Fibroblast of mammary gland (primary cell): Measurements from ENCODE around the gene RASSF5.
A peak's percentile ranks its signal among the peaks of the same experiment; 100 is the strongest.

Experiments
- DNase-seq: peaks from one replicate; pipeline ENCODE4 v3.0.0-alpha.2; 2010; ENCODE audit warnings: low read depth
- H3K4me3 ChIP-seq: 2 replicates; pipeline ENCODE4 v1.5.1; 2011; ENCODE audit warnings: low read depth, mild to moderate bottlenecking, low read length, moderate library complexity; ENCODE audit not compliant: control insufficient read depth
- CTCF ChIP-seq: conservative IDR thresholded peaks from 2 replicates; pipeline ENCODE4 v1.5.1; 2011; ENCODE audit warnings: low read depth, low read length, inconsistent platforms; ENCODE audit not compliant: control insufficient read depth, insufficient read depth

The RASSF5 gene

GRCh38 chr1:206490771-206491405, 16.4 kb upstream of the RASSF5 start:
- no peak overlapping the region for H3K4me3 ChIP-seq
- DNase-seq, result peak; percentile 28
- no peak for TF ChIP-seq CTCF

- no peak overlapping the region for H3K4me3 ChIP-seq
- no peak for TF ChIP-seq CTCF
- no peak for DNase-seq
These were observed 15.7 kb upstream of the RASSF5 start for GRCh38 chr1:206491616-206492015.

DNA sequence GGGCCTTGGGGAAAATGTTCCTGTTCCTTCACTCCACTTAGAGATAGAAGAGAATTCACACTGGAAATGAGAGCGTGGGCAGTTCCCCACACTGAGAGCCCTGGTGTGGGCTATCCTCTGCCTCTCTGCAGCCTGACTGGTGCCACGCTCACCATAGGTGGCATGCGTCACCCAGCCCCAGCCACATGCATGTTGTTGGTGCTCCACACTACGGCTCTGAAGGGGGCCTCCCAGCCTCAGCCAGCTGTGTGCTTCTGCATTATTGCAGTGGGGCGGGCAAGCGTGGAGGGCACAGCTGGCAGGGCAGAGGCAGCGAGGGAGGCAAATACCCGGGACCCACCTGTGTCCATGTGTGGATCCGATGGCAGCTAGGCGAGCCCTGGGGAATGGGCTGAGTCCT, 14.7 kb upstream of the RASSF5 start:
- no peak overlapping the region for H3K4me3 ChIP-seq
- TF ChIP-seq CTCF, result no peak
- DNase-seq, result no peak

DNA sequence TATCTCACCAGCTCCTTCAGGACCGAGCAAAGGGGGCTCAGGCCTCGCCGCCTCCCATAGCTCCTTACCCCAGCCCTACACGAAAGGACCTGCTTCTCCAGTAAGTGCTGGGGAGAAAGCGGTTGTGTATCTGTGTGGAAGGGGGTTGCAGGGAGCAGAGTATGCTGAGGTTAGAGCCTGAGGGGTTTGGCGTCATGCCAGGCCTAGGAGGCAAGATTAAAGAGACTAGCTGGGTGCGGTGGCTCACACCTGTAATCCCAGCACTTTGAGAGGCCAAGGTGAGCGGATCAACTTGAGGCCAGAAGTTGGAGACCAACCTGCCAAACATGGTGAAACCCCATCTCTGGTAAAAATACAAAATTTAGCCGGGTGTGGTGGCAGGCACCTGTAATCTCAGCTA, 14.1 kb upstream of the RASSF5 start:
- TF ChIP-seq CTCF, result no peak
- DNase-seq, result no peak
- H3K4me3 ChIP-seq, result no peak overlapping the region

- TF ChIP-seq CTCF, result no peak
- no peak overlapping the region for H3K4me3 ChIP-seq
- no peak for DNase-seq
These were observed 12.3 kb upstream of the RASSF5 start for GRCh38 chr1:206495011-206495461.

DNA sequence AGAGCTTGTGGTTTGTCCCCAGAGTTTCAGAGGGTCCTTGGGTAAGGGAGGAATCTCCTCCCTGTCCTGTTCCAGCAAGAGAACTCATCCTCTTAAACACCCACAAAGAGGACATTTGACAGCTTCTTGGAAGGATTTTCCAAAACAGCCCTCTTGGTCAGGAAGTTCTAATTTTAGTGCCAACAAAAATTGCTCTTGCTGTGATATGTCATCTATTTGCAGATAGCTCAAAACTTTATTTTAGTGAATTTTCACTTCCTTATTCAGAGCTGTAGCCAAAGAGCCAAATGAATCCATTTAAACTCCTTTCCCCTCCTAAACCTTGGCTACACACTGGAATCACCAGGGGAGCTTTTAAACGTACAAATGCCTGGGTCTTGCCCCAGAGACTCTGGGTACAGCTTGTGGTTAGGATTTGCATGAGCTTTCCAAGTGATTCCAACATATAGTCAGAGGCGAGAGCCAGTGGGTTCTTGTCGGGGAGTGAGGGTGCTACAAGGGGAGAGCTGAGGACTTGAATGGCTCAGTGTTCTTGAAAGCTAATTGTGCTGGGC, 11.8 kb upstream of the RASSF5 start:
- no peak for DNase-seq
- no peak overlapping the region for H3K4me3 ChIP-seq
- TF ChIP-seq CTCF, result no peak
